ENCODE results near the gene UGCG. TPM values are rescaled to one million over a fixed set of nuclear protein-coding genes. Genes with fewer than 3 reads are reported as not detected.

UGCG gene
- total and polyA plus RNA-seq, 9 of the 15 experiments (the other 6 are each of a cell fraction or from before 2014, with no cell fraction given) = 20.0 to 40.3 (median 29.2) TPM

GRCh38 chr9:111963995-111964394 lies 67.4 kb downstream of the UGCG start (continued):
- no peak for TF ChIP-seq ZNF184 (CRISPR knock-in tag; IDR thresholded peaks at IDR 0.05)
- TF ChIP-seq MAFF (IDR thresholded peaks at IDR 0.05; ENCODE audit: low read length) = peak; percentile 53; the same call in 1 of the 2 replicates
- 0 out of 4 replicates have a peak, but pooled peaks of 1 of the 2 experiments have one; percentile 10 for TF ChIP-seq RAD21 (CRISPR knock-in tag; conservative IDR thresholded peaks at IDR 0.05 in 1 of 2, IDR thresholded peaks at IDR 0.05 in 1 of 2)
- TF ChIP-seq HNRNPH1 (optimal IDR thresholded peaks at IDR 0.05; ENCODE audit: low read depth, low read length) = no peak
- no peak for TF ChIP-seq ZFX (CRISPR knock-in tag; IDR thresholded peaks at IDR 0.05)
- TF ChIP-seq CREM (IDR thresholded peaks at IDR 0.05; ENCODE audit: low read depth) = no peak
- peak; percentile 48; the same call in 1 of the 2 replicates for TF ChIP-seq TCF3 (CRISPR knock-in tag; IDR thresholded peaks at IDR 0.05)
- TF ChIP-seq PML (IDR thresholded peaks at IDR 0.05; ENCODE audit: low read length) = no peak
- TF ChIP-seq YBX1 (IDR thresholded peaks at IDR 0.05) = no peak
- TF ChIP-seq NR1H2 (CRISPR knock-in tag; IDR thresholded peaks at IDR 0.05) = no peak
- TF ChIP-seq FOXK2 (conservative IDR thresholded peaks at IDR 0.05 in 1 of 2, IDR thresholded peaks at IDR 0.05 in 1 of 2; ENCODE audit: low read depth in 2 of 2) = 0 out of 4 replicates have a peak, but pooled peaks of 1 of the 2 experiments have one; percentile 8
- TF ChIP-seq, protein P1, sequence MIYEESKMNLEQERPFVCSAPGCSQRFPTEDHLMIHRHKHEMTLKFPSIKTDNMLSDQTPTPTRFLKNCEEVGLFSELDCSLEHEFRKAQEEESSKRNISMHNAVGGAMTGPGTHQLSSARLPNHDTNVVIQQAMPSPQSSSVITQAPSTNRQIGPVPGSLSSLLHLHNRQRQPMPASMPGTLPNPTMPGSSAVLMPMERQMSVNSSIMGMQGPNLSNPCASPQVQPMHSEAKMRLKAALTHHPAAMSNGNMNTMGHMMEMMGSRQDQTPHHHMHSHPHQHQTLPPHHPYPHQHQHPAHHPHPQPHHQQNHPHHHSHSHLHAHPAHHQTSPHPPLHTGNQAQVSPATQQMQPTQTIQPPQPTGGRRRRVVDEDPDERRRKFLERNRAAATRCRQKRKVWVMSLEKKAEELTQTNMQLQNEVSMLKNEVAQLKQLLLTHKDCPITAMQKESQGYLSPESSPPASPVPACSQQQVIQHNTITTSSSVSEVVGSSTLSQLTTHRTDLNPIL (CRISPR knock-in tag; IDR thresholded peaks at IDR 0.05) = no peak
- TF ChIP-seq XRCC5 (IDR thresholded peaks at IDR 0.05; ENCODE audit: low read depth, low read length) = no peak
- no peak for TF ChIP-seq ZNF143 (CRISPR knock-in tag; IDR thresholded peaks at IDR 0.05)
- TF ChIP-seq ETS2 (tag; IDR thresholded peaks at IDR 0.05; ENCODE audit: borderline replicate concordance, poor library complexity, severe bottlenecking) = no peak
- 0 out of 2 replicates have a peak, but pooled peaks have one; percentile 13 for TF ChIP-seq MTA2 (IDR thresholded peaks at IDR 0.05; ENCODE audit: low read depth)
- no peak for TF ChIP-seq NUFIP1 (IDR thresholded peaks at IDR 0.05; ENCODE audit: partially characterized antibody)
- TF ChIP-seq DMBX1 (CRISPR knock-in tag; IDR thresholded peaks at IDR 0.05; ENCODE audit: borderline replicate concordance) = no peak
- TF ChIP-seq ZC3H8 (IDR thresholded peaks at IDR 0.05) = no peak
- TF ChIP-seq SMARCA5 (IDR thresholded peaks at IDR 0.05) = no peak
- peak; percentile 90 for TF ChIP-seq ZNF316 (IDR thresholded peaks at IDR 0.05)
- TF ChIP-seq TAL1 (IDR thresholded peaks at IDR 0.05) = peak; percentile 34; the same call in 1 of the 2 replicates
- TF ChIP-seq PHTF2 (CRISPR knock-in tag; IDR thresholded peaks at IDR 0.05) = no peak
- TF ChIP-seq, protein P2, sequence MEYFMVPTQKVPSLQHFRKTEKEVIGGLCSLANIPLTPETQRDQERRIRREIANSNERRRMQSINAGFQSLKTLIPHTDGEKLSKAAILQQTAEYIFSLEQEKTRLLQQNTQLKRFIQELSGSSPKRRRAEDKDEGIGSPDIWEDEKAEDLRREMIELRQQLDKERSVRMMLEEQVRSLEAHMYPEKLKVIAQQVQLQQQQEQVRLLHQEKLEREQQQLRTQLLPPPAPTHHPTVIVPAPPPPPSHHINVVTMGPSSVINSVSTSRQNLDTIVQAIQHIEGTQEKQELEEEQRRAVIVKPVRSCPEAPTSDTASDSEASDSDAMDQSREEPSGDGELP (CRISPR knock-in tag; IDR thresholded peaks at IDR 0.05; ENCODE audit: borderline replicate concordance) = no peak
- TF ChIP-seq POLR2H (tag; IDR thresholded peaks at IDR 0.05; ENCODE audit: low read depth) = no peak
